GM19372 (cell line): ENCODE measurements around the gene LETM1.

ENCODE experiments used
- ATAC-seq: cut with Tn5 transposase; IDR thresholded peaks from one replicate; pipeline ENCODE4 v1.9.1; 2021; ENCODE audit warnings: mild to moderate bottlenecking, low read depth, moderate library complexity; ENCODE audit not compliant: unreplicated experiment

LETM1 gene

DNA sequence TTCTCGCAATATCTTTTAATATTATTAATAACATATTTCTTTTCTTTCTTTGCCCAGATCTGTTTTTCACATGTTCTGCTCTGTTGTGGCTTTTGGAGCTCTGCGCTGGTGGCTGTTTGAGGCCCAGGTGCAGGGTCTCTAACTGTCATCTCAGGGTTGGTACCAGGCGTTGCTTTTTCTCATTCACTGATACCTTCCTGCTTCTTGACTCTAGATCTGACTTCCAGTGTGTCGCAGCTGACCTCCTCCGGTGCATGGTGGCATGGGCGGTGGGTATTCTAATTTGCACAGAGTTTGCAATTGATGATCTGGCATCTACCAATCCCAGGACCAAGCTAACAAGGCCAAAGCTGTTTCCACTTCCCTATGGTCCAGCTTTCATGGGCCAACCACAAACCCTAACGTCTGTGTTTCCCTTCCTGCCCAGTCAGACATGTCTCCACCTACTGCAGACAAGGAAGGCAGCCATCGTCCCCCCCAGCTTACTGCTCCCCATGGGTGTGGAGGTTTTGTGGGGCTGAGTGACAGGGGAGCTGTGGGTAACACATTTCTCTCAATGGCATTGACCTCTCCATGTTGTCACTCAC lies 25.2 kb downstream of the LETM1 start:
- ATAC-seq: no peak

- no peak for ATAC-seq
Observed at GRCh38 chr4:1830234-1830633, 25.7 kb downstream of the LETM1 start.

GRCh38 chr4:1826531-1827350 lies 29.2 kb downstream of the LETM1 start:
- no peak for ATAC-seq

GRCh38 chr4:1825326-1825725 lies 30.6 kb downstream of the LETM1 start:
- ATAC-seq: no peak

GRCh38 chr4:1824746-1825145 lies 31.2 kb downstream of the LETM1 start:
- ATAC-seq: no peak

DNA sequence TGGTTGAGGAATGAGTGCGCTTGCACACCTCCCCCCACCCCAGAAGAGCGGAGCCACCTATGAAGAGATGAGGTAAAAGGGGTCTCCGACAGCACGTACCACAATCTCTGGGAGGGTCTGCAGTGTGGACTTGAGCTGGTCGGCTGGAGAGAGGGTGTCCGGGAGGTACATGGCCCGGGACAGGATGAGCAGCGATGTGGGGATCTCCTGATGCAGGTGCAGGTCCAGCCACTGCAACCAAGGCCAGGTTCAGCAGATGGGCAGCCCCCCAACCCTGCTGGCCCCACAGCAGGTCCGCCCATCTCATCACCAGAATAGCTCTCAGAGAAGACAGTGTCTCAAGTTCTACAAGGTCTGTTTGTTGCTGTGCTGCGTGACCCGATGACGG lies 32.4 kb downstream of the LETM1 start:
- ATAC-seq: no peak

DNA sequence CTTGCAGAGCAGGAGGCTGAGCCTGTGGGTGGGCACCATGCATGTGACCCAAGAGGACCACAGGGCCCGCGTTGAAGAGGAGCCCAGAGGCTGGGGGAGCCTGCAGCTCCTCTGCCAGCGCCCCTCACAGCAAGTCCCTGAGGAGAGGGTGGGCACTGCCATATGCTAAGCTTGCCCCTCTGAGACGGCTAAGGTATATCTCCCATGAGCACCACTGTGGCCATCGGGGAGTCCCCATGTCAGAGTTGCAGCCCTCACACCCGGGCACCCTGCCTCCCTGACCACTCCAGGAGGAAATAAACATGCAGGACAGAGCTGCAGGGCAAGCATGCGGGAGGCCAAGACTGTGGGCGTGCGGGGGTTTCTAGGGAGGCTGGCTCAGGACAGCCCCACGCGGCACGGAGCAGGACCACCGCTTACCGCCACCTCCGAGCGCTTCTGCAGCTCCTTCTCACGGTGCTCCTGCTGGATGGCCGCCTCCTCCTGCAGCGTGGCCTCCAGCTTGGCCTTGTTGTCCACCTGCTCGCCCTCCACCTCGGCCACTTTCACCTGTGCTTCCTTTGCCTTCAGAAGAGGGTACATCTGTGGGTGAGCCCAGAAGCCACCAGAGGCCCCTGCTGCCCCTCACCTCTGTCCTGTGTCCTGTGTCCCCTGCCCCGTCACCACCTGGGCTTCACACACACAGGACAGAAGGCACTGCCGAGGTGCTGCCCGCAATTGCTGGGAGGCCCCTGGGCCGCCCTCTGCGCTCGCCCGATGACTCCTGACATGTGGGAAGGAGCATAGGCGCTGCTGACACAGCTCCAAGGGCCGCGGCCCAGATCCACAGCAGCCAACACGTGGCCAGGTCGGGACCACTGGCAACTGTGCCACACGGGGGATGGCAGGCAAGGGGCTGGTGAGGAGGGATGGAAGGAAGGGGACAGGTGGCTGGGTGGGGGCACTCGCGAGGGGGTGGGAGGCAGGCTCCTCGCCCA lies 33.1 kb downstream of the LETM1 start:
- ATAC-seq: no peak

DNA sequence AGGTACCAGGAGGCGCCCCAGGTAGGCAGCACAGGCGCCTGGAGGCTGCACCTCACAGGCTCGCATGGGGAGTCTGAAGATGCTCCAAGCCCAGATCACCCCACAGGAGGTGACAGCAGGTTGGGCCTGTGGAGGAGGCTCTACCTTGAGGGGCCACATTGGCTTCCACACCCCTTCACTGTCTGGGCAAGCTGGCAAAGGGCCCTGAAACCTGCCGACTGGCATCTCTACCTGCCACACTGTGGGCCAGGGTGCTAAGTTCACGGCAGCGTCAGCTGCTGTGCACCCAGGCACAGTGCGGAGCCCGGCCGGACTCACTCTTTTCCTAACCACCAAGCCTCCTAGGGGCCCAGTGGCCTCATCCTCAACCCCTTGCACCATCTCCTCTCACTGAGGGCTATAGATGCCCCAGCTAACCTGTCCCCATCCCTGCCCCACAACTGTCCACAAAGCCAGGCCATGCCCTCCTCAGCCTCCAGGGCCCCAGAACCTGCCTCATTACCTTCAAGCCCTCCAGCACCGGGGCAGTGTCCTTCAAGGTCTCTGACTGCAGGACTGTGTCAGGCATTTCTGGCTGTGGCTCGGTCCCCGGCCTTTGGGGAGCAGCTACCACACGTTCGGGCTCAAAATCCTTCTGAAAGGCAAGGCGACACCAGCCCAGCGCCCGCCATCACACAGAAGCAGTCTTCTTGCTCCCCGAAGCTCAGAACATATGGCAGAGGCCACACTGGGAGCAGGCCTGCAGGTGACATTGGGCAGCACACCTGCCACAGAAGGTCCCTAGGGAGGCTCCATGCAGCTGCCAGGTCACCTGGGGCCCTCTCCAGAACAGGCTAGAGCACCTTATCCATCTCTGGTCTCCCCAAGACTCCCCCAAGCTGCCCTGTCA lies 34.0 kb downstream of the LETM1 start:
- no peak for ATAC-seq

DNA sequence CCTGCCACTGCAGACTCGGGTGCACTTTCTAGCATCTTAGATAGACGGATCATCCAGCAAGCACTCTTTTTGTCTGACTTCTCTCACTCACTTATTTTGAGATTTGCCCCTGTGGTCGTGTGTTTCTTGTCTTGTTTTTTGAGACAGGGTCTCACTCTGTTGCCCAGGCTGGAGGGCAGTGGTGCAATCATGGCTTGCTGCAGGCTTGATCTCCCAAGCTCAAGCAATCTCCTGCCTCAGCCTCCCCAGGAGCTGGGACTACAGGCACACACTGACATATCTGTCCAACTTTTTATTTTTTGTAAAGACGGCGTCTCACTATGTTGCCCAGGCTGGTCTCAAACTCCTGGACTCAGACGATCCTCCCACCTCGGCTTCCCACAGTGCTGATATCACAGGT lies 36.1 kb downstream of the LETM1 start:
- no peak for ATAC-seq

GRCh38 chr4:1819284-1819683 lies 36.7 kb downstream of the LETM1 start:
- no peak for ATAC-seq

GRCh38 chr4:1815997-1816860 lies 39.7 kb downstream of the LETM1 start:
- ATAC-seq: no peak

DNA sequence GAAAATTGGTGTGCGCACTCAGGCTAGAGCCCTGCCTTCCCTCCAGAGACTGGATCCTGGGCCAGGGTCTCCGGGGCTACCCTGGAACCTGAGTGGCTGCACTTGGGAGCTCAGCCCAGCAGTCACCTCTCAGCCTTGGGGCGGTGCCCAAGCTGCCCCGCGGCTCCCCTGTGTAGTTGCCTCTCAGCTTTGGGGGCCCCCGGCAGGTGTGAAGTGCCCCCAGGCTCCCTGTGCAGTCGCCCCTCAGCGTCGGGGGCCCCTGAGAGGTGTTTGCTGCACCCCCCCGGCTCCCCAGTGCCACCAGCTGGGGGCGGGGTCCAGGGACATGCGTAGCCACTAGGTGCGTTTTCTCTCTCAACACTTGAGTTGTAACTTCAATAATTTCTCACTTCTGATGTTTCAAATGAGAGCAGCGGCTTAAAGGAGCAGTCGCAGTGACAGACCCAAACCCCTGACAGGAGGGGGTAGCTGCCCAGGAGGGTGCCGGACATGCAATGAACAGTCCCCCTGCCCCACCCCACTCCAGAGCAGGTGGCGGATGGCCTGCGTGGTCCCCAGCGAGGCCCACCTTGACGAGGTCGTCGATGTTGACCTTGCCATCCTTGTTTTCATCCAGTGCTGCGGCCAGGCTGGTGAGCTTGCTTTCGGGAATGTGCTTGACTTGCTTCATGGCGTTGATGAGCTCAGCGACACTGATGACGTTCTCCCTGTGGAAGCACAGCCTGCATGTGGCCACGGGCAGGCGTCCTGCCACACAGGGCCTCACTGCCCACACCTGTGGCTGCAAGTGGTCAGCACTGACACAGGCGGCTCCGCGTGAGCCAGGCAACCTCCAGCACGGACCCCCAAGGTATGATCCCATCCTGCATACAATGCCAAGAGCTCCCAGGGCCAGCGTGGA lies 40.6 kb downstream of the LETM1 start:
- no peak for ATAC-seq

DNA sequence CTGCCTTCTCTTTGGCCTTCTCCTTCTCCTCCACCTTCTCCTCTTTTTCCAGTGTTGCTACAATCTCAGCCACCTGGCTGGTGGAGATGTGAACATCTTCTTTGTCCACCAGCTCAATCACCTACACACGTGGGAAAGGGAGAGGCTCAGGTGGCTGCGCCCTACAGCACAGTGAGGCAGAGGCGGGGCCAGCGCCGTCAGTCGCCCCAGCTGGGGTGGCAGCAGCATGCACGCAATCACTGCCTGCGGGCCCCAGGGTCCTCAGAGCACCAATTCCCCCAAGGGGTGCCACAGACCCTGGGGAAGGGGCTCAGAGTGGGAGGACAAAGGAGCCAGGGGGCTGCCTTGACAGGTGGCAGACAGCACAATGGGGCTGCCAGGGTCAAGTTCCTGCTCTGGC lies 41.5 kb downstream of the LETM1 start:
- ATAC-seq: no peak

GRCh38 chr4:1813915-1814314 lies 42.0 kb downstream of the LETM1 start:
- no peak for ATAC-seq

DNA sequence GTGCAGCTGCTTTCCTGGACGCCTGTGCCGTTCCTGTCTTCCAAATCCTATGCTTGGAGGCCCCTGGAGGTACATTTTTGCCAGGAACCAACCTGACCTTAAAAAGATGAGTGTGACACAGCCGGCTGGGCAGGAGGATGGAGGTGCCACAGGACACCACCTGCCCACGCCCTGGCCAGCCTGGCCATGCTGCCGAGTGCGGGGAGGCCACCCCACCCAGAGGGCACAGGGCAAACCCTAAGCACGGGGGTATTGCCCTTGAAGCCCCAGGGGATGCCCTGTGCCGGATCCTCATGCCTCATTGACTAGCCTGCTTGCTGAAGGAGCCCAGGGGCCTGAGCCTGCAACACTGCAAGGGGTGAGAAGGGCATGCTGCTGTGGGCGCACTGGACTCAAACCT lies 42.7 kb downstream of the LETM1 start:
- no peak for ATAC-seq

DNA sequence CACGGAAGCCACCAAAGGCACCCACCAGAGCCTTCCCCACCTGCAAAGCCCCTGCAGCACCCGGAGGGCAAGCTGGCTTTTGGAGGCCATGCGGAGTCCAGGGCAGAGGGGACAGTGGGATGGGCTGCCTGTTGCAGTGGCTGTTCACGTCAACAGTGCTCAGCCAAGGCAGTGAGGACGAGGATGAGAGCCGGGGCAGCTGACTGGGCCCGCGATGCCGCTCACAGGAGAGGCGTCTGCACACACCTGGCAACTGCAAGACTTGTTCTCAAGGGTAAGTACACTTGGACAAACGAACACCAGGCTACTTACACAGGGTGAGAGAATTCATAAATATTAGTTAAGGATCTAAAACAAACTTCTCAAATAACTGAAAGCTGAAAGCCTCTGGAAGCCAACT lies 43.2 kb downstream of the LETM1 start:
- ATAC-seq: no peak

DNA sequence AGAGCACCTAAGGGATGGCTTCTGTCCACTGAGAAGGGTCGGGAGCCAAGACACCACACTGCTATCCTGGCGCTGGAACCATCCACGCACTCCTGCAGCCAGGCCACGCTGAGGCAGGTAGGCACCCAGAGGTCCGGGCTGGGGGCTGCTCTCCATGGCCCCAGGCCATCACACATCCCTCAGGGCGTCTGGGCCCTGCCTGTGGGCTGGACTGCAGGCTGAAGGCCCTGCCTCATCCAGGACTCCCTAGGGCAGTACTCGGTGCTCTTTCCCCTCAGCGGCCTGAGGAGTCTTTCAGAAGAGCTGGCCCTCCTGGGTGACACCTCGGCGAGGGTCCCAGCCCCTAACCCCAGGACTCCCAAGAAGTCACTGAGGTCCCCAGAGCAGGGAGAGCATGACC lies 45.2 kb downstream of the LETM1 start:
- no peak for ATAC-seq

DNA sequence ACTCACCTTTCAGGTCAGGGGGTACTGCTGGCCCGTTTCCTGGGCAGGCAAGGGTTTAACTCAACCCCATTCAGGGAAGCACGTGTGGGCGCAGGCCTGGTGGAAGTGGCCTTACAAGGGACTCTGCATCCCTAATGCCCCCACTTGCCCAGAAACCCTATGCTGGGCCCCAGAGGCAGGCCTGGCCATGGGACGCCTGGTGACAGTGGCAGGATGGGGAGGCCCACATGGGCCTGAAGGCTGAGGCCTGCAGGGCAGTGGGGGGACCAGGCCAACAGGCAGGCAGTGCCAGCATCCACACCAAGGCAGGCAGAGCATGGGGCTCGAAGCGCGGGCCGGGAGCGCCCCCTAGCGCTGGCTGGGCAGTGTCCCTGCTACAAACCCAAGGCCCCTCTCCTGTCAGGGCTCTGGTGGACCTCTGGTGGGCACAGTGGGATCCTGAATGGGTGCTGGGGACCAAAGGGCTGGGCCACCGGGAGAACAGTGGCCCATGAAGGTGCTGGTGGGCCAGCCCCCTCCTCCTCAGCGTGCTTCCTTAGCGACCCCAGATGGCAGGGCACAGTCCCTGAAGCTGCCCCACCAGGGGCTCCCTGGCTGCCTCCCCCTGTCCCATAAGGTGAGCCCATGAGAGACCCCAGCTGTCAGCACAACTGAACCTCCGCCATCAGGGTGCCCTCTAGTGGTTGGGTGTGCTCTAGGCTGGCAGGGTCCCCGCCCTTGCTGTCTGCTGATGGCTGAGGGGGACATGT lies 46.0 kb downstream of the LETM1 start:
- ATAC-seq: no peak
